Measurements from ENCODE around the gene RGS8.
"Not testable (repeated sequence)": the region's sequence is repeated elsewhere in the genome, so short reads cannot be mapped to it uniquely, and the experiment has no call there.

Gene RGS8

GRCh38 chr1:182700351-182700709, 15.9 kb upstream of the RGS8 start:
- DNase-seq = no peak

- DNase-seq = peak; percentile 93
These were observed 15.3 kb upstream of the RGS8 start for GRCh38 chr1:182699393-182700350.

GRCh38 chr1:182698971-182699370, 14.6 kb upstream of the RGS8 start:
- no peak for DNase-seq

- DNase-seq = not testable (repeated sequence)
These were observed 8.8 kb upstream of the RGS8 start for GRCh38 chr1:182693139-182693538.

- DNase-seq = no peak
These were observed 6.6 kb upstream of the RGS8 start for GRCh38 chr1:182690886-182691443.

GRCh38 chr1:182688436-182689205, 4.2 kb upstream of the RGS8 start:
- DNase-seq = no peak

- no peak for DNase-seq
These were observed 3.0 kb upstream of the RGS8 start for GRCh38 chr1:182687361-182687760.

GRCh38 chr1:182686446-182686845, 2.1 kb upstream of the RGS8 start:
- DNase-seq = no peak

- DNase-seq = no peak
These were observed 828 bp upstream of the RGS8 start for GRCh38 chr1:182685215-182685614.

GRCh38 chr1:182682898-182683501, 1.4 kb downstream of the RGS8 start:
- DNase-seq = no peak

GRCh38 chr1:182682406-182682805, 2.0 kb downstream of the RGS8 start:
- DNase-seq = no peak

GRCh38 chr1:182681568-182681912, 2.8 kb downstream of the RGS8 start:
- DNase-seq = no peak

- no peak for DNase-seq
These were observed 3.4 kb downstream of the RGS8 start for GRCh38 chr1:182680901-182681567.

GRCh38 chr1:182680408-182680807, 4.0 kb downstream of the RGS8 start:
- no peak for DNase-seq

GRCh38 chr1:182679684-182680083, 4.7 kb downstream of the RGS8 start:
- no peak for DNase-seq

- DNase-seq = no peak
These were observed 6.8 kb downstream of the RGS8 start for GRCh38 chr1:182677397-182678098.

- no peak for DNase-seq
These were observed 8.1 kb downstream of the RGS8 start for GRCh38 chr1:182676274-182676673.

GRCh38 chr1:182674346-182675246, 9.8 kb downstream of the RGS8 start:
- DNase-seq = no peak

GRCh38 chr1:182672487-182672836, 11.9 kb downstream of the RGS8 start:
- DNase-seq = no peak

- peak; percentile 87 for DNase-seq
These were observed 12.5 kb downstream of the RGS8 start for GRCh38 chr1:182671750-182672486.

Data from NCI-H1092 (cell line).